GM18498 (cell line): ENCODE data around the gene SCAPER.

ENCODE experiments used
- ATAC-seq: cut with Tn5 transposase; IDR thresholded peaks from one replicate; pipeline ENCODE4 v1.9.1; 2021; ENCODE audit warnings: mild to moderate bottlenecking, moderate library complexity; ENCODE audit not compliant: unreplicated experiment

SCAPER gene

DNA sequence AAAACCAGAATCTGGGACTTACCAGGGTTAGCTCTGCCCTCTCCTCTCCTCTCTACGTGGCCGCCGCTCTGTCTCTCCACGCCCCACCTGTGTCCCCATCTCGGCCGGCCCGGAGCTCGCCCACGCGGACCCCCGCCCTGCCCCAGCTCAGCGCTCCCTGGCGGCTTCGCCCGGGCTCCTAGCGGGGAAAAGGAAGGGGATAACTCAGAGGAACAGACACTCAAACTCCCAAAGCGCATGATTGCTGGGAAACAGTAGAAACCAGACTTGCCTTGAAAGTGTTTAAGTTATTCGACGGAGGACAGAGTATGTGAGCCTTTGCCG is 563.1 kb downstream of the SCAPER start:
- ATAC-seq, result no peak

DNA sequence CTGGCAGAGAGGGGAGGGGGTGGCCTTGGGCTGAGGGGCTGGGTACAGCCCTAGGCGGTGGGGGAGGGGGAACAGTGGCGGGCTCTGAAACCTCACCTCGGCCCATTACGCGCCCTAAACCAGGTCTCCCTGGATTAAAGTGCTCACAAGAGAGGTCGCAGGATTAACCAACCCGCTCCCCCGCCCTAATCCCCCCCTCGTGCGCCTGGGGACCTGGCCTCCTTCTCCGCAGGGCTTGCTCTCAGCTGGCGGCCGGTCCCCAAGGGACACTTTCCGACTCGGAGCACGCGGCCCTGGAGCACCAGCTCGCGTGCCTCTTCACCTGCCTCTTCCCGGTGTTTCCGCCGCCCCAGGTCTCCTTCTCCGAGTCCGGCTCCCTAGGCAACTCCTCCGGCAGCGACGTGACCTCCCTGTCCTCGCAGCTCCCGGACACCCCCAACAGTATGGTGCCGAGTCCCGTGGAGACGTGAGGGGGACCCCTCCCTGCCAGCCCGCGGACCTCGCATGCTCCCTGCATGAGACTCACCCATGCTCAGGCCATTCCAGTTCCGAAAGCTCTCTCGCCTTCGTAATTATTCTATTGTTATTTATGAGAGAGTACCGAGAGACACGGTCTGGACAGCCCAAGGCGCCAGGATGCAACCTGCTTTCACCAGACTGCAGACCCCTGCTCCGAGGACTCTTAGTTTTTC is 563.6 kb downstream of the SCAPER start:
- ATAC-seq, result no peak

- ATAC-seq, result peak; percentile 25
Measured at GRCh38 chr15:76340803-76341365, 564.3 kb downstream of the SCAPER start.

- ATAC-seq, result no peak
Measured at GRCh38 chr15:76340198-76340802, 564.8 kb downstream of the SCAPER start.

DNA sequence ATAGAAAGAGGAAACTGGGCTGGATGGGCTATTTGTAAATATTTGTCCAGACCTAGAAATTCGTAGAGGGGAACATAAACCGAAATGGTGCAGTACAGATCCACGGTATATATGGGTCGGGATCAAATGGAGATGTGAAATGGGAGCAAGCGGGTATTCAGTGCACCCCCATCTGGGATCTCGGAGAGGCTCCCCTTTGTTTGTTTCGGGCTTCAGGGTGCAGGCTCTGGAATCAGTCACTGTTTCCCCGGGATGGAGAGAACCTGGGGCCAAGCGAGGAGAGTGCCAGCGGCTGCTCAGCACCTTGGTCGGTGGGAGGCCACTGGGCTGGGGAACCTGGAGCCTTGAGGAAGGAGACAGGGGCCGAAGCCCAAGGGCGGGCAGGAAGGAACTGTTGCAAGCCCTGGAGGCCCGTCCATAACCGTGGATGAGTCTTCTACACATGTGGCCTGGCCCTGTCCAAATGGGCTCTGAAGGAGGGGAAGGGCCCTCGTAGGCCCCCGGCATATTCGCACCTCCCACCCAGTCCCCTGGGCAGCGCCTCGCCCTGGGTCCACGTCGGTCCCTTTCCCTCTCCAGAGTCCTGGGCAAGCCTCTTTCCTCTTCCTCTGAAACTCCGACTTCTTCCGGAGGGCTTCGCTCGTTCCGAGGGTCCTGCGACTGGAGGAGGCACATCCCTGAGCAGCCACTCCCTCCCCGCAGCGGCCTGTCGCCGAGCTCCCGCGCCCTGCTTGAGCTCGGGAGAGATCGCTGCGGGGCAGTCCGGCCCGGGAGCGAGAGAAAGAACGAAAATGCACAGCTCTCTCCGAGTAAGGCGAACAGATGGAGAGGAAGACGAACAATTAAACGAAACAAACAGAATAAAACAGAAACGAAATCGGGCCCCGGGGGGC is 565.6 kb downstream of the SCAPER start:
- ATAC-seq, result no peak

GRCh38 chr15:76338486-76339304 is 566.4 kb downstream of the SCAPER start:
- ATAC-seq, result no peak

DNA sequence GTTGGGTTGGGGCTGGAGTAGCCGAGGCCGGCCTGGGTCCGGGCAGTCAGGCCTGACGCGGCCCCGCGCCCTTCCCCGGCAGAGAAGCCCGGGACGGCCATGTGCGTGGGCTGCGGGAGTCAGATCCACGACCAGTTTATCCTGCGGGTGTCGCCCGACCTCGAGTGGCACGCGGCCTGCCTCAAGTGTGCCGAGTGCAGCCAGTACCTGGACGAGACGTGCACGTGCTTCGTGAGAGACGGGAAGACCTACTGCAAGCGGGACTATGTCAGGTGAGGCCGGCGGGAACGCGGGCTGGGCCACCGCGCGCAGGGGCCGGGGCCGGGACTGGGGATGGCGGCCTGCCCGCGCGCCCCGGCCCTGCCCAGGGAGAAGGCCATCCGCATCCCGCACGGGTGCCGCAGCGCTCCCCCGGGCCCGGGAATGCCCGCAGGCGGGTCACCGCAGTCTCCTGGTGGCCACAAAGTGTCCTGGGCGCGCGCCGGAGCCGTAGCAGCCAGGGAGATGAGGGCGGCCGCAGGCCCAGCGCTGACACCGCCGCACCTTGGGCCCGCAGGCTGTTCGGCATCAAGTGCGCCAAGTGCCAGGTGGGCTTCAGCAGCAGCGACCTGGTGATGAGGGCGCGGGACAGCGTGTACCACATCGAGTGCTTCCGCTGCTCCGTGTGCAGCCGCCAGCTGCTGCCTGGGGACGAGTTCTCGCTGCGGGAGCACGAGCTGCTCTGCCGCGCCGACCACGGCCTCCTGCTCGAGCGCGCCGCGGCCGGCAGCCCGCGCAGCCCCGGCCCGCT is 567.2 kb downstream of the SCAPER start:
- no peak for ATAC-seq

DNA sequence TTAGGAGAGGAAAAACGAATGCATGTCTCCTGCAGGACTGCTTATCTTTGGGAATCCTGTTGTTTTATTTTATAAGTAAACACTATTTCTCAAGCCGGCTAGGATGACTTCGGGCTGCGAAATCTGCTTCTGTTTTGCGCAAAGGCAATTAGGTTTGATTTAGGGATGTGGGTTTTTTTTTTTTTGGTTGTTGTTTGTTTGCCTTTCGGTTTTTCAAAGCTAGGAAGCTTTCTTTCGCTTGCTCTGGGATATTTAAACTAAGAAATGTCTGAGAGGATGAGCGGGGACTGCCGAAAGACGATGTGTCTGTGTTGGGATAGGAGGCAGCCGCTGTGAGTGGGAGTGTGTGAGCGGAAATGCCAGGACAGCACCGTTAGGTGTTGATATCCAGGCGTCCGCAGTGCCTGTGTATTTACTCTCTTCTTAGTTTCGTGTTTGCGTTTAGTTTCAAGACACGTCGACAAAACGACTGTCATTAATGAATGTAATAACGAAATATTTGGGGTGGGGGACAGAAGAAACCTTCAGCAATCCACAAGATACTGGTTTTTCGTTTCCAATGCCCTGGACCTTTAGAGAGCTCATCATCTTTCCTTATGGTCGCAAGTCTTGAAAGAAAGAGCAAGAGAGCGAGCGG is 568.0 kb downstream of the SCAPER start:
- ATAC-seq, result no peak

DNA sequence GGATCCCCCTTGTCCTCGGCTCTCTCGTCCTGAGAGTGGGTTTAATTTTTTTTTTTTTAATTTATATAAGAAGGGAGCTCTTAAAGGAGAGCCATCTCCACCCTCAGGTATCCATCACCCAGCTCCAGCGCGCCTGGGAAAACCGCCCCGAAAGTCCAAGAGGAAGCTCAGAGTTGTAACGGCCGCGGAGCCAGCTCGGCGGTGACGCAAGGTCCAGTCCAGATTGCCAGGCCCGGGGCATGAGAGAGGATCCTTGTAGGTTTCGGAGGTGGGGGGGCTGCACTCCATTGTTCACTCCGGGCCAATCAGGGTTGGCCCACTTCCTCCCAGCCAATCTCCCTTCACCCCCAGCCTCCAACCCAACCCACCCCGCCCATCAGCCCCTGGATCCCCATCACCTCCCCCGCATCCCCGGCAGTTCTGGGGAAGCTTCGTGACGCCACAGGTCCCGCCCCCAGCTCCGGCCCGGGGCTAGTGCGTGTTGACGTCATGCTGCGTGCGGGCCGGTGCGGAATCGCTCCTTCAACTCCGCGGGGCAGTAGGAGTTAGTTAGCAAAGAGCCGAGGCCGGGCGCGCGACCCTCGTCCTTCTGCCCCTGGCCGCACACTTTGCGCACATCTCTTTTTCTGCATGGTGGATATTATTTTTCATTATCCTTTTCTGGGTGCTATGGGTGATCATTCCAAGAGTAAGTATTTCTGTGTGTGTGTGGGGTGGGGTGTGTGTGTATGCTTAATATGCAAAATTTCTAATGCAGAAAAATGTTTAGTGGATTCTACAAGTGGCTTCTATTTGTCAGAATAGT is 568.7 kb downstream of the SCAPER start, which contains the start of gene ISL2:
Gene ISL2 (plus strand): TSS at position 520 of the 805 bp plus-strand sequence. CDS start 111 bp downstream, at position 631.
- ATAC-seq, result peak; percentile 56

GRCh38 chr15:76335307-76336253 is 569.6 kb downstream of the SCAPER start:
- no peak for ATAC-seq

DNA sequence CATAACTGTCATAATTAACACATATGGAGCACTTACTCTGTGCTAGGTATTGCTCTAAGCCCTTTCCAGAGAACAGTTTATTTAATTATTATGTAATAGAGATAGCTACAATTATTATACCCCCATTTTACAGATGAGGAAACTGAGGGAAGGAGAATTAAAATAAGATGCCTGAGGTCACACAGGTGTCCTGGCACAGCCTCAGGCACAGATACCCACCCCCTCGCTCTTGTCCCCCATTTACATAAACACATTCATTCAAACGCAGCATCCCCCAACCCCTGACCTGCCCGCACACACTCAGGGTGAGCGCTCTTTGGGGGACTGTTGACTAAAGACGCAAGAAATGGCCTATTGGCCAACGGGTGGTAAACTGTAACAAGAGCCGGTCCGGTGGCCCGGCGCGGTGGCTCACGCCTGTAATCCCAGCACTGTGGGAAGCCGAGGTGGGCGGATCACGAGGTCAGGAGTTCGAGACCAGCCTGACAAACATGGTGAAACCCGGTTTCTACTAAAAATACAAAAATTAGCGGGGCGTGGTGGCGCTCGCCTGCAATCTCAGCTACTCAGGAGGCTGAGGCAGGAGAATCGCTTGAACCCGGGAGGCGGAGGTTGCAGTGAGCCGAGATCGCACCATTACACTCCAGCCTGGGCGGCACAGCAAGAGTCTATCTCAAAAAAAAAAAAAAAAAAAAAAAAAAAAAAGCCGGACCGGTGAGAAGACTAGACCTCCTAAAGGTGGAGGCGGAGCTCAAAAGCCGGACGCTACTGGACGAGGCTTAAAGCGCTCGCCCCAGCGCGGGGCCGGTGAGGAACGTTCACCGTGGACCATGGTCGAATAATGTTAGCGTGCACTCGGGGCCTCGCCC is 570.5 kb downstream of the SCAPER start:
- ATAC-seq, result no peak

DNA sequence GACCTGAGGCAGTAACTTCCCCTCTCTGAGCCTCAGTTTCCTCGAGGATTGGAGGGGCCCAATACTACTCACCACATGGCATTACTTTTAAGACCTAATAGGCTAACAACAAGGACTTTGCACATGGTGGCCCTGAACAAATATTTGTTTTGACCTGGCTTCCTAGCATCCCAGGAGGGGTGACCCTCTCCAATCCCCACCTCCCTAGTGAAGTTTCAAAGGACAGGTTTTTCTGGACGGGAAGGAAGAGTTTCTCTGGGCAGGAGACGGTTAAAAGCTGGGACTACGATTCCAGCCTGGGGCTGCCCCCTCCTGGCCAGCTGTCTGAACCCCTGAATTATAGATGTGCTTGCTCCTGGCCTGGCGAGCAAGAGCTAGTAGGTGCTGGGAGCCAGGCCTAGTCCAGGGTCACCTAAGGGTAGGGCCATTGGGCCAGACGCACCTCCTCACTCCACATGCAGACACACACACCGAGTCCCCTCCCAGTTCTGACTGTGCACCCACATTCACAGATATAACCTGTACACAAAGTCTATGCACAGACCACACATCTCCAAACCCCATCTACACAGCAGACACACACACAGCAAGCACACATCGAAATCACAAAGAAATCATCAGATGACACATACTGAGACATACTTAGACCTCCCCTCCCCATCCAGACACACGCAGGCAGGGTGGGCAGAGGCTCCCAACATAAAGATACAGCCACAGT is 571.3 kb downstream of the SCAPER start:
- no peak for ATAC-seq

GRCh38 chr15:76333309-76333708 is 571.8 kb downstream of the SCAPER start:
- no peak for ATAC-seq

DNA sequence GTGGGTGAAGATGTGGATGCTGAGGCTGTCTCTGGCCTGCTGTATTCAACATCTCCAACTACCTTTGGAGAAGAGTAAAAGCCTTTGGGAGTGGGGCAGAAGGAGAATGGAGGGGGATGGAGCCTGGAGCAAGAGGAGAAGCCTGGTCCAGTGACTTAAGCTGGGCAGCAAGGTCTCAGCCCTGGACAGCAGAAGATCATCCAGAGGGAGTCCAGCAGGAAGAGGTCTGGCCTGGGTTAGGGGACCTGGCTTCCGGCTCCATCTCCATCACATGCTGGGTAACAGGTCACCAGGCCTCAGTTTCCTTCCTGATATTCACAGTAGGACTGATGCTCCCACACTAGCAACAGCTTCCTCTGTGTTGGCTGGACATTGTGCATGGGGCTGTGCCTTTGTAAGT is 572.3 kb downstream of the SCAPER start:
- no peak for ATAC-seq

- ATAC-seq, result no peak
Measured at GRCh38 chr15:76330080-76330680, 575.0 kb downstream of the SCAPER start.
